Myocyte (in vitro differentiated cells): ENCODE results near the gene C1orf226. TPM values are rescaled to one million over a fixed set of nuclear protein-coding genes. Genes with fewer than 3 reads are reported as not detected.
A peak's percentile ranks its signal among the peaks of the same experiment; 100 is the strongest.
"Not testable (repeated sequence)": the region's sequence is repeated elsewhere in the genome, so short reads cannot be mapped to it uniquely, and the experiment has no call there.

Source experiments
- DNase-seq: peaks from one replicate; pipeline ENCODE4 v3.0.0-alpha.2; 2012; ENCODE audit warnings: low read depth
- polyA plus RNA-seq: library from polyadenylated mRNA; unstranded; fragments of >200 nt; gene quantifications from one replicate; pipeline ENCODE4 v1.2.1, GENCODE V29; 2012; ENCODE audit warnings: missing spikeins
- total RNA-seq: library from RNA; depleted of rRNA; stranded (reverse); fragments of >200 nt; gene quantifications from 2 replicates; pipeline ENCODE4 v1.2.3, GENCODE V29; 2014

The C1orf226 gene, protein sequence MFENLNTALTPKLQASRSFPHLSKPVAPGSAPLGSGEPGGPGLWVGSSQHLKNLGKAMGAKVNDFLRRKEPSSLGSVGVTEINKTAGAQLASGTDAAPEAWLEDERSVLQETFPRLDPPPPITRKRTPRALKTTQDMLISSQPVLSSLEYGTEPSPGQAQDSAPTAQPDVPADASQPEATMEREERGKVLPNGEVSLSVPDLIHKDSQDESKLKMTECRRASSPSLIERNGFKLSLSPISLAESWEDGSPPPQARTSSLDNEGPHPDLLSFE
- total RNA-seq, result 1.0 and 1.8 TPM in 2 replicates
- 3.9 TPM for polyA plus RNA-seq

DNA sequence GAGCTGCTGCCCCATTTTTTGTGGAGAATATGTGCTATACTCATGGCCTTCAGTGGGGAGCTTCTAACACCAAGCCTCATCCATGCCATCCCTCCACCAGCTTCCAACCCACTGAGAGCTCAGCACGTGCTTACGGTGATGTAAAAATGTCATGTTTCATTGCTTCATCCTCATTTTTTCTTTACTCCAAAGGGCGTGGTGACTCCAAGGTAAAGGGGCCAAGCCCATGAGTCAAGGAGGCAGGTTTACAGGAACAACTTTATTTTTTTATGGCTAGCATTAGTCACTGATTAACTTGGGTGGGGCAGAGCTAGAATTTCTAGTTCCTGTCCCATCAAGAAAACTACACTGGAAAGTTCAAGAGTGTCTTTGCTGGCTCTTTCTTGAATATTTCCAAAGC is at the start of gene C1orf226:
Gene C1orf226 (plus strand): TSS at position 346 of the 400 bp plus-strand sequence. CDS start 174 bp downstream, outside the sequence.
- no peak for DNase-seq

DNA sequence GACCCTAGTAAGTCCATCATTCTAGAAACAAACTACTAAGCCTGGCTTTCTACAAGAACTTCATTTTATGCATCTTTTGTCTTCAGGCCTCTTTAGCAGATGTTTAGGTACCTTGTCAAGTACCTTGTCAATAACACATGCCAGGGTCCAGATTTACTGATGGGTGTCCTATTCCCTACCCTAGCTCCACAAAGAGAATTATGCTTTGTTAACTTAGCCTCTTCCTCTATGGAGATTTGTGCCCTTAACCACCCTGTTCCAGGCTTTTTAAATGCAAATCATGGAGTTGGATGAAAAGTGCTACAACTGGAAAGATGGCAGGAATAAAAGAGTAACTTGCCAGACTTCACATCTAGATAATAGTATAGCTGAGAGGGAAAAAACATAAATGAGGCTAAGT is 47.5 kb upstream of the C1orf226 start:
- no peak for DNase-seq

DNA sequence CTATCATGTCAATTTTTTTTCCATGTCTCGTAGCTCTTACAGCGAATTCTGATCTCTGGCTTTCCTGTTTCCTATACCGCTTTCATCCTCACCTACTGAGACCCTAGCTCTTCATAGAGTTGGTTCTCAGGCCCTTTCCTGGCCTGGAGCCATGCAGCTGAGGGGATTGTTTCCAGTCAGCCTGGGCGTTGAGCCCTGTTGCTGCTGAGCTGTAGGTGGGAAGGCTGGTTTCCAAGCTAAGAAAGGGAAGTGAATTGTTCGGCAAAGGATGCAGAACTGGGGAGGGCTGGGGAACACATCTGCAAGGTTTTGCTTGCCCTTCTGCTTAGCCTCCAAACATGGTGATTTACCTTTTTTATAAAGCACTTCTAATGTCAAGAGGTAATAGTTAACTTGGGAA is 46.4 kb upstream of the C1orf226 start:
- no peak for DNase-seq

DNA sequence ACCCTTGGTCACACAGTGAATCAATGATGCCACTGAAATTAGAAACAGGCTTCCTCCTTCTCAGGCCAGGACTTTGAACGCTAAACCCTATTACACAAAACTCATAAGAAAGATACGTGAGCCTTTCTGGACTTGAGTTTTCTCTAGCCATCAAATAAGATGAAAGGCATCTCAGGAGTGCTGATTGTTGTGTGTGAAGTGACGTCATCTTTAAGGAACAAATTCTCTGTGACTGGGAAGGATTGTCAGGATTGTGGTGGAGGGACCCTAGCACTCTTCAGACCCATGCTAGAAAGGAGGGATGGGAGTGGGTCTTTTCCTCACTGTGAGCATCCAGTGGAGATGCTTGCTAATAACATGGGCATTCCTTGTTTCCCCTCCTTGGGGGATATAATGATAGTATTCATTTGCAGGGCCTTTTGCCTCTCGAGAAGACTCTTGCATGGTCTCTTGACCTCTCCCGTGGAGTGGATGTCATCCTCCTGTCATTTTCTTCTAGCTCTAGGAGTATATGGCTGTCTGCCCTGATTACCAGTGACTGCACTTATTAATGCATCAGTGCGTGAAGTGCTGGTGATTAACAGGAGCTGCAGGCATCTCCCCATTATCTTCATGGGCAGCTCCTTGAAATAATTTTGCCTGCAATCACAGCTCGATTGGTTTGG is 44.8 kb upstream of the C1orf226 start:
- no peak for DNase-seq

DNA sequence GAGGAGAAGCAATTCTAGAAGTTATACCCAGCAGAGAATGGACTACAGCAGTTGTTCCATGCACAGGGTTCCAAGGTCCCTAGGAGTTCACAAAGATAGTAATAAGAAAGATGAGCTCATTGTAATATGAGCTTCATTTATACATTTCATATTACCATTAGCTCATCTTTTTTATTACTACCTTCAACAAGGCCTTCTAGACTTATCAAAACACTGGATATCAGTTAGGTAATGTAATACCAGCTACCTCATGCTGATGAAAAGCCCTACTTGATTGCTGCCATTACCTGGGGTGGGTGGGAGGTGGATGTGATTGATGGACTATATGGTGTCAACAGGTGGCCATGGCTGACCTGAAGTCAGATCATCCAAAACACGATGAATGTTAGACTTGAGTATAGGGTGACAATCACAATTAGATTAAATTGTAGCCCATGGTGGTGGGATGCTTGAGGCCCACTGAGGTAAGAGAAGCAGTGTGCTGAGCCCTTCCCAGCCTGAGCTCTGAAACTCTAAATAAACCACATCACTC is 39.0 kb upstream of the C1orf226 start:
- DNase-seq, result no peak

DNA sequence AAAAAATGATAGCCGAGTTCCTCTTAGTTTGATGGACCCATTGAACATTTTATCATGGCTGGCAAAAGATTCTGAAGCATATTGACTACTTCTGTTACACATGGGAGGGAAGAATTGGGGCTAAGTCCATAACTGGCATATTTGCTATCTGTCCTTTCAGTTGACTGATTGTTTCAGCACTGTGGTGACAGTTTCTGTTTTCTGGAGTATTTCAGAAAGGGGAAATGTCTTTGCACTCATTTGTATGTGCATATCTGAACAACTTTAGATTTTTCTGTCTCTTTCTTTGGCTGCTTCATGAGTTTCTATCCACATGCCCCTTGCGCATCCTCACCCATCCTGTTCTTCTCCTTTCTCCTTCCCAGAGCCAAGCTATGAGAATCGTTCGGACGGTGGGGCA is 38.1 kb upstream of the C1orf226 start:
- no peak for DNase-seq

DNA sequence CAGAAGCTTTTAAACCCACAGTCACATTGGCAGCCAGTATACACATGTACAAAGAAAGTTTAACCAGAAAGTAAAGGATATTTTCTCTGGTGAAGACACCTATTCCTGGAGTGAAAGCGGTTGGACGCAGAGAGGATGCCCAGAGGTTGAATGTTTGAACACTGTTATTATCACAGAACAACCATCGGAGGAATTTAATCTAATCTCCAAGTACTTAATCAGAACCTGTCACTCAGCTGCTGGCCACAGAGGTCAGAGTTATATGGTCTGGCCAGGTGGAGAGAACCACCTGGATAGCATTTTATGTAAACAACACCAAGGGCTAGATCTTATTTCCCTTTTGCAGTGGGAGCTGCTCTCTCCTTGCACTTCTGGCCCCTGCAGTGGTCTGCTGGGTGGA is 34.2 kb upstream of the C1orf226 start:
- no peak for DNase-seq

DNA sequence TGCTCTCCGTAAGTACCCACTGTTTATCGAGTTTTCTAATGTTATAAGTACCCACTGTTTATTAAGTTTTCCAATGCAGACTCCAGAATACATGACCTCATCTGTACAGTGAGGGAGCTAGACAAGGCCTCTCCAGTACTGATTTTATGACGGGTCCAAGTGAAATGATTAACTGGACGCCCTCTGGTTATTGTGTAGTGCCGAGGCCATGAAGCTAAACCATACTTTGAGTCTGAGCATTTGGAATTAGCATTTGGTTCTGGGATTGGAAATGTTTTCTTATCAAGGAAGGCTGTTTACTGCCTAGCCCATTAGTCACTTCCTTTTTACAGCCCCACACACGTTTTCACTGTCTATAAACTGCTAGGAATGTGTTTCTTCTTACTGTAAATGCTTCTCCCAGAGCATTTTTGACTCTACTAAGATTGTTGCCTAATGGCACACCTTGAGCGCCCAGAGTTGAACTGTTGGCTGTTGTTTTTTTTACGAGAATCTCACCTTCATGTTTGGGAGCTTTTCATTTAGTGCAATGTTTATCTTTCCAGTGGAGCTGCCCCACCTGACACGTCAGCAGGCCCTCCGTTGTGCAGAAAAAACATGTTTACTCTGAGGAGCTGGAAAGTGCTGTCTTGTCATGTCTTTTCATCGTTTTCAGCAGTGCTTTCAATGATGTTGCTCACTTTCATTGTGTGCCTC is 31.7 kb upstream of the C1orf226 start:
- no peak for DNase-seq

DNA sequence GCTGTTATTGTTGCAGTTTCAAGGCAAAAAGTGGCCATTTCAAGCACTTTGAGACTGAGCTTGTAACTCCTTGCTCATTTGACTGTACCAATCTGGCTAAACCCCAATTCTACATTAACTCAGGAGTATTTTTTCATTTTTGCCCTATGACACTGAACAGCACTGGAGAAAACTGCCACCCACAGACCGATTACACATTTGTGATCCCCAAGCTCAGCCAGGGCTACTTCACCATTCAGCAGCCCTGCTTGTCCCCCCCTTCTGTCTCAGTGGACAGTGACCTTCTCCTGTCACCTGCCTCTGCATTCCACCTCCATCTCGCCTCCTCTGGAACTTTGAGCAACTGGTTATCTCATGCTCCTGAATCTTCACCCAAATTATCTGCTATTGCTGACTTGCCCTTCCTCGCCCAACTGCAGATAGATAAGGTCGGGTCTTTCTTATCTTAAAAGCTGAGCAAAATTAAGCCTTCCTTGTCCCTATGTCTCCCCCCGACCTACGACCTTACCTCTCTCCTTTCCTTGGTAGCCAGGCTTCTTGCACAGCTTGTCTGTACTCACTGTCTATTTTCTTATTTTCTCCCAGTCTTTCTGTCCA is 30.2 kb upstream of the C1orf226 start:
- DNase-seq, result no peak

DNA sequence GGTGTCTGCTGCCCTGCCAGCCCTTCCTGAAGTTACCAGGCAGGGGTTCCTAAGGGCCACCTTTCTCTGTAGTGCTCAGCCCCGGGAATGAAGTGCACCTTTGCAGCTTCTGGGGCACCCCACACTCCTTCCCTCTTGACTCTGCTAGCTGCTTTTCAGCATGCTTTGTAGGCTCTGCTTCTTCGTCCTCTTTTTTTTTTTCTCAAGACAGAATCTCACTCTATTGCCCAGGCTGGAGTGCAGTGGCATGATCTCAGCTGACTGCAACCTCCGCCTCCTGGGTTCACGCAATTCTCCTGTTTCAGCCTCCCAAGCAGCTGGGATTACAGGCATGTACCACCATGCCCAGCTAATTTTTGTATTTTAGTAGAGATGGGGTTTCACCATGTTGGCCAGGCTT is 29.7 kb upstream of the C1orf226 start:
- not testable (repeated sequence) for DNase-seq

DNA sequence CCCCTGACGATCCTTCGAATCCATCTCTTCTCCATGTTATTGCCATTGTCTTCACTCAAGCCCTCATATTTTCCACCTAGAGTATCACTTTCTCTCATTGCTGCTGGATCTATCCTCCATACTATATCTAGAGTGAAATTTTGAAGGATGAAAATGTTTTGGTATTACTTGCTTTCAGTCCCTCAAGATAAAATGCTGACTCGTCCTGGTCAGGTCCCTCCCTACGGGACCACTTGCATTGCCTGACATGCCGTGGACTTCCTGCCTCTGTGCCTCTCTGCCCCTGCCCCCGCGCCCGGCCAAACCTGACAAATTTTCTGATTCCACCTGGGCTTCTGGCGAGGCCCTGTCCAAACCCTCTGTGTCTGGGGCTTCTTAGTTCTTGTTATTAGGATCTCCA is 28.4 kb upstream of the C1orf226 start:
- DNase-seq, result no peak

DNA sequence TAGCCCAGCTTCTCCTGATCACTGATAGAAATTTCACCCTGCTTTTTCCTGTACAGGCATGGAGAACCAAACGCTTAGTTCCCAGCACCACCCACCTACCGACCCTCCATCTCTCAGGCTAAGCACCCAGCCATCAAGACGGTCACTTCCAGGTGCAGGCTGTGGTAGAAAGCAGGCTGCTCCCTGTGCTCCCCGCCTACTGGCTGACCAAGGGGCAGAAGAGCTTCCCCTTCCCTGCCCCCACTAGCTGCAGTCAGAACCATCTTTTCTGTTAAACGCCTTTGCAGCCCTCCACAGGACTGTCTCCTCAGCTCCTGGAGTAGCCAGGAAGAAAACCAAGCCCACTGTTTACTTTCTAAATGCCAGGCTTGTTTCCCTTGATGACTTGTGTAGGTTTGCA is 27.8 kb upstream of the C1orf226 start:
- DNase-seq, result no peak

DNA sequence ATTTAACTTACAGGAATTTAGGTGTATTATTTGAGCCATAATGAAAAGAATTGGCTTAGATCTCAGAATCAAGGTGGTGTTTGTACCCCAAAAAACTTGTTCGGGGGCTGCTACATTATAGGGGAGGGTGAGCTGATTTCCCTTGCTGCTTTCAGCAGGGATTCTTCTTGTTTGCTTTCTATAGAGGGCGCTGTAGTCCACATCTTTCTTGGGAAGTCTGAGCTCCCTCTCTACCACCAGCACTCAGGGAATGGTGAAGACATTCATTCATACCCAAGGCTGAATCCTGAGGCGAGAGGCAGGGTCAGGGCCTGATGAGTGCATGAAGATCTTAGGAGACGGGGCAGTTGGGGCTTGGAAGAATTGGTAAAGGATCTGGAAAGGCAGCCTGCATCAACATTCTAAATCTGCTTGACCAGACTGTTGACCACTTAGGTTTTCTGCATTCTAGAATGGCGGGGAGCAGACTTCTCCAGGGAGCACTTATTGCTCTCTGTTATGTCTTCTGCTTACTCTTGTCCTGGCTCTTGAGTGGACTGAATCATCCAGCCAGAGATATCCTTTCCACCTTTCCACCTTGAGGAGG is 23.8 kb upstream of the C1orf226 start:
- DNase-seq, result peak; percentile 64

DNA sequence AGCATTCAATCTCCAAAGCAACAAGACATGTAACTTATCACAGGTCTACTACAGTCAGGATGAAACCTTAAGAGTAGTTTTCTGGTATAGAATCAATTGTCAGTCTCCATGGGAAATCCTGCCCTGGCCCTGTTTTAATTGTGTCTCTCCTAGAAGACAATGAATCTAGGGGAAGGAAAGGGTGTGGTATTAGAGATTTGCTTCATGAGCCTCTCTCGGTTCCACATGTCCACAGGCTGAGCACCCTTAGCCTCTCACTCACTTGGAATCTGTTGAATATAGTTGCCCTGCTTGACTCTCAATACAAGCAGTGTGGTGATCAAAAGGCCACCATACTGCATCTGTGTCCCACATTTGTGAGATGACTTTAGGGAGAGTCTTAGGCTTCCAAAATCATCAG is 22.6 kb upstream of the C1orf226 start:
- no peak for DNase-seq

DNA sequence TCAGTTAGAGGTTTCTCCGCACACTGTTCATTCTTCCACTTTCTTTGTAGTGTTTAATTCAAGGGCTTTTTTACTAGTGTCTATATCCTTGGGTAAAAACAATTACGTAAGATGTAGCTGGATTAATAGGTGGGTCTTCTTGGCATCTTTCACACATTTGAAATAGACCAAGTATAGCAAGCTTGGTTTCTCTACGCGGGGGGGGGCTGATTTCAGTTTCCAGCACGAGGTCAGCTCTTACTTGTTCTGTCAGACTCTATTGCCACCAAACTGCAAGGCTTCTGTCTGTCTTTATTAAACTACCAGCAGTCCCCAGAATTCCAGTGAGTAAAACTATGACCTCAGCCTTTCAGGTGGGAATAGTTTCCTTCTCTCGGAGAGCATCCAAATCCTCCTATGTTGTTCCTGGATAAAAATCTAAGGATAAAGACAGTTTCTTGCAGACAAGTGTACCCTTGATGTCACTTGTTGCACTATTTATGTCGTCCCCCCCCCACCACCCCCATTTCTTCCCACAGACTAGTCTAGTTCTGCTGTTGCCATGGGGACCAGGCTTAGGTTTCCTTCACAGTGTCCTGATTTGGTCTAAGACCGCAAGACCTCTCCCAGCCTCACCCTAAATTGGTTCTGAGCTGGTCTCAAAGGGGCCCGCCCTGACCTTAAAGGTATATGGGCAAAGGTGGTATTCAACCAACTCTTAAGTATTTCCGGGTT is 21.8 kb upstream of the C1orf226 start:
- no peak for DNase-seq

DNA sequence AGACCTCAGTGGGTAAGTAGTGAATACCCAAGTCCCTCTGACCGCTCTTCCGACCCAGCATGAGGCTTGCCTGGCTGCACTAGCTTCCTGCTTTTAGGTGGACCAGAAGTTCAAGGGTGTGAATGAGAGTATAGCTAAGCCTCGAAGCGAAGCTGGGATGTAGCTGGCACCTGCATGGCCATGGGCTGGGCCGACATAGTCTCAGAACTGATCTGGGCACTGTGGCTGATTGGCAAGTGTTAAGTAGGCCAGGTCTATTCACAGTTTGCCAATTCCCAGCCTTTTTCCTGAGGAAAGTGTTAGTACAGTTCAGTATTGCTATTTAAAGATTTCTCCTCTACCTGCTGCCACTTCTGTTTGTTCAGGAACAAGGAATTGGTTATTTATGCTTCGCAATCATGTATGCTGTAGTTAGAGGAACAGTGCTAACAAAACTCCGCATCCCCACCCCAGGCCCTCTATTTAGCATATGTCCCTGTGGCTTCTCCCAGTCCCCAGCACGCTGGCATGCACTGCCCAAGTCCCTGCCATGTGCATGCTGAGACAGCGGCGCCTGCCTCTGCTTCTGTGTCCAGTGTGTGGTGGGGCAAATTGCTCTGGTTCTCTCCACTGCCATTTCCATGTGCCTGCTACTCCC is 21.2 kb upstream of the C1orf226 start:
- DNase-seq, result no peak

DNA sequence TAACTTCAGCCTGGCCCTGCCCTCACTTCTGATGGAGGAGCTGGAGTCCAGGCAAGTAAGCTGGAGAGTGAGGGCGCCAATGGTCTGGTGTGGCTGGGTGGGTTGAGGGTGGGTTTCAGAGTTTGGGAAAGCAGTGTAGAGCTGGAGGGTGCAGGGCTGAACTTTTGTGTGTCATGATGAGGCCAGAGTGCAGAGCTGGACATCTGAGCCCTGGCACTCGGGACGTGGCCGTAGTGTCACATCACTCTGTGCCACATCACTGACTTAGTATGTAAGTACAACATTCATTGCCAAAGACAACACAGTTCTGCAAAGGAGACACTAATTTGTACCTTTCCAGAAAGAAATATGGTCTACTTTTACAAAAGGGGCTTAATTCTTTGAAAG is 20.7 kb upstream of the C1orf226 start:
- DNase-seq, result no peak

DNA sequence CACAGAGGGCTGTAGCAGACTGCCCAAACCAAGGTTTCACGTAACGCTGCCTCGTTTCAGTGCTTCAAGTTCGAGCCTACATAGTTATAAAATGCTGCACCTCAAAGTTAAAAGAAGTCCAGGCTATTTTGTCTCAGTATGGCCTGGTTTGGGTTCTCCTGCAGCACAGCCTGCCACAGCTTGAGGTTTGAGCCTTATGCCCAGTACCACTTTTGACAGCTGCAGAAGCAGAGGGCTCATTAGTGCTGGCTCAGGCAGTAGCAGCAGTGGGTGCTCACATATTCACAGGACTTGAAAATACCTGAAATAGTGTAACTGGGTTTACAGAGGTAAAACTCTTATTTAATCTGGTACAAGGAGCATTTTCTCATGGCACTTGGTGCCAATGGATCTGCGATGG is 20.2 kb upstream of the C1orf226 start:
- peak; percentile 65 for DNase-seq

DNA sequence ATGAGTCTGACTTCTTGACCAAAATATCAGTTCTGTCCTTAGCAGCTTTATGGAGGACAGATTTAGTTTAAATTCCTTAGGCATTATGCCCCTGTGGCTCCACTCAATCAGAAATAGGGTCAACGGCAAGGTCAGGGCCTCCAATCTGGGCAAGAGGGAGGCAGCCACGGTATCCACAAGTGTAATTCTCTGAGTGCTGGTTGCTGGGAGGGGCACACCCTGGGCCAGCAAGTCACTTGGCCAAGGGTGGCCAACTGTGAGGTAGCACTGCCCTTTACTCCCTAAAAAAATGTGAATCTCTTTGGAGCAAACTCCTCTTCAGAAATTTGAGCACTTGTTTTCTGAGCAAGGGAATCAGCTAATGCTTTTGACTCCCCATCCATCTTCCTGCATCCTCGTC is 17.7 kb upstream of the C1orf226 start:
- peak; percentile 56 for DNase-seq

DNA sequence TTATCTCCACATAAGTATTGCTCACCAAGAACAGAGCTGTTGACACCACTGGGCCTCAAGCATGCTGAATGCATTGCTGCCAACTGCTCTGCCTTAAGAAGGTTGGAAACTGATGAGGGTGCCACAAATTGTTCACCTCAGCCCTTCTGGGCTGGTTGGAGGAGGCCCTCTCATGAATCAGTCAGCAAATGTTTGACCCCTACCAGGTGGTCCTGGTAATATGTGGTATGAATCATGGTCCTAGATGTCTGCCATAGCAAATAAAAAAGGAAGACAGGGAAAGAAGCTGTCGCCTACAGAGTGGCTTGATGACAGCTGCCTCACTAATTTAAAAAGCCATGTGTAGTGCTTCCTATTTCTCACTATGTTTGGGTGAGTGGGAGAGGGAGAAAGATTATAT is 17.0 kb upstream of the C1orf226 start:
- DNase-seq, result peak; percentile 86
